DOHH2 (cell line): Measurements from ENCODE around the gene CENPP.

Experiments
- H3F3A ChIP-seq: fragments of 200-600 bp; sonication (generic), shearing (Covaris generic); 2 replicates; pipeline ENCODE4 v1.6.0; 2016; ENCODE audit warnings: antibody characterized with exemption, mild to moderate bottlenecking; ENCODE audit not compliant: control insufficient read depth, insufficient read depth
- H3K27ac ChIP-seq: fragments of 200-600 bp; sonication (generic); 2 replicates; pipeline ENCODE4 v1.5.1; 2014; ENCODE audit warnings: low read depth, mild to moderate bottlenecking, low read length, moderate library complexity
- H3K27me3 ChIP-seq: fragments of 200-600 bp; sonication (generic); 2 replicates; pipeline ENCODE4 v1.6.1; 2014; ENCODE audit warnings: mild to moderate bottlenecking, low read length, mixed read lengths; ENCODE audit not compliant: control insufficient read depth
- H3K36me3 ChIP-seq: fragments of 200-600 bp; sonication (generic); 2 replicates; pipeline ENCODE4 v1.6.1; 2014; ENCODE audit warnings: mild to moderate bottlenecking, low read length, moderate library complexity, mixed read lengths; ENCODE audit not compliant: control insufficient read depth
- H3K4me1 ChIP-seq: fragments of 200-600 bp; sonication (generic); 2 replicates; pipeline ENCODE4 v1.6.1; 2014; ENCODE audit warnings: mild to moderate bottlenecking, low read length, mixed read lengths; ENCODE audit not compliant: control insufficient read depth
- H3K4me2 ChIP-seq: fragments of 200-600 bp; sonication (generic); 2 replicates; pipeline ENCODE4 v1.6.0; 2014; ENCODE audit warnings: mild to moderate bottlenecking, low read length, moderate library complexity
- H3K4me3 ChIP-seq: fragments of 200-600 bp; sonication (generic); 2 replicates; pipeline ENCODE4 v1.5.1; 2014; ENCODE audit warnings: mild to moderate bottlenecking, low read length, mixed read lengths
- H3K79me2 ChIP-seq: fragments of 200-600 bp; sonication (generic); 2 replicates; pipeline ENCODE4 v1.6.1; 2014; ENCODE audit warnings: mild to moderate bottlenecking, low read length, mixed read lengths; ENCODE audit not compliant: control insufficient read depth
- H3K9me2 ChIP-seq: fragments of 200-600 bp; sonication (generic); replicated peaks from 2 replicates; pipeline ENCODE4 v1.6.1; 2014; ENCODE audit warnings: mild to moderate bottlenecking, low read length, mixed read lengths; ENCODE audit not compliant: control insufficient read depth
- H3K9me3 ChIP-seq: fragments of 200-600 bp; sonication (generic); 2 replicates; pipeline ENCODE4 v1.6.1; 2014; ENCODE audit warnings: antibody characterized with exemption, low read length, mixed read lengths; ENCODE audit not compliant: control insufficient read depth, insufficient read depth
- H4K20me1 ChIP-seq: fragments of 200-600 bp; sonication (generic); 2 replicates; pipeline ENCODE4 v1.6.0; 2014; ENCODE audit warnings: low read depth, mild to moderate bottlenecking, antibody characterized with exemption, low read length, moderate library complexity; ENCODE audit not compliant: control insufficient read depth, insufficient read depth
- EZH2phosphoT487 ChIP-seq: fragments of 200-600 bp; sonication (generic); IDR thresholded peaks from 2 replicates; pipeline ENCODE4 v1.6.1; 2017; ENCODE audit warnings: borderline replicate concordance, mild to moderate bottlenecking, antibody characterized with exemption, low read length, moderate library complexity, mixed read lengths
- TF ChIP-seq, protein P1 (sequence below): fragments of 200-600 bp; sonication (generic); IDR thresholded peaks from one replicate; pipeline ENCODE4 v1.5.1; 2014; ENCODE audit warnings: antibody characterized with exemption, mild to moderate bottlenecking, low read depth, low read length; ENCODE audit not compliant: poor library complexity, severe bottlenecking

The CENPP gene

DNA sequence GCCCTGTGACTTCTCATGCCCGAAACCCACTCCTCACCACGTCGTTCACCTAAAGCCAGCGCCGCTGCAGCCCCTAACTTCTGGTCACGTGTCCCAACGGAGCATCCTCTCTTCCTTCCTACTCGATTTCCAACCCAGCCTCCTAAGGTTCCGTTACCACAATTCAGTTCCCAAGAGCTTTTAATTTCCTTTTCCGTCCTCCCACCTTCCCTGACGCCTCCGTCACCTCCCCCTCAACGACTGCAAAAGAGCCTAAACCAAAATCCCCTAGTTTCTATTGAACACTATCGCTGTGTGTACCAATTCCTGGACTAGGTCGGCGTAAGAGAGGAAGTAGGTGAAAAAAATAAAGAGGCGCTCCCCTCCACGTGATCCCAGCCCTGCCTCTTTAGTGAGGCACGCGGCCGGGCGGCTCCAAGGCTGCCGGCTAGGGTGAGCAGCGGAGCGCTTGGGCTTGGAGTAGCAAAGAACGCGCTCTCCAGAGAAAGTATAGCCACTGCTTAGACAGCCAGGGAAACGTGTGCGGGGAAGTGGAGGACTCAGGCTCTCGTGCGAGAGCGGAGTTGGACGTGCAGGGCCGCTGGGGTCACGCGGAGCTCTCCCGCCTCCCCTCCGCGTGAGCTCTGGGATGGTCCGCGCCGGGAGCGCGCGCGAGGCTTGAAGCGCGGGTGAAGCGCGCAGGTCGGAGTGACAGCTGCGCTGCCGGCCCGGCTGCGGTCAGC is at the start of gene CENPP, which contains the start of gene NOL8:
TSS of gene CENPP (plus strand) at position 685 of the 722 bp plus-strand sequence.
TSS of gene NOL8 (minus strand) at position 82 of the 722 bp plus-strand sequence. CDS start 1,189 bp downstream, outside the sequence.
- H3K4me1 ChIP-seq: peaks cover 27% of the 10 kb centered on the region
- peak within 1 kb of the TSS; percentile 63 for H3K4me2 ChIP-seq
- H3K79me2 ChIP-seq: peaks cover 81% of the 10 kb centered on the region
- no peaks in the 10 kb centered on the region for H3K9me2 ChIP-seq
- peak within 1 kb of the TSS; percentile 95 for H3K4me3 ChIP-seq
- no peaks in the 10 kb centered on the region for H3K27me3 ChIP-seq
- no peaks in the 10 kb centered on the region for H3F3A ChIP-seq
- no peak for TF ChIP-seq EZH2phosphoT487
- TF ChIP-seq, protein P1, sequence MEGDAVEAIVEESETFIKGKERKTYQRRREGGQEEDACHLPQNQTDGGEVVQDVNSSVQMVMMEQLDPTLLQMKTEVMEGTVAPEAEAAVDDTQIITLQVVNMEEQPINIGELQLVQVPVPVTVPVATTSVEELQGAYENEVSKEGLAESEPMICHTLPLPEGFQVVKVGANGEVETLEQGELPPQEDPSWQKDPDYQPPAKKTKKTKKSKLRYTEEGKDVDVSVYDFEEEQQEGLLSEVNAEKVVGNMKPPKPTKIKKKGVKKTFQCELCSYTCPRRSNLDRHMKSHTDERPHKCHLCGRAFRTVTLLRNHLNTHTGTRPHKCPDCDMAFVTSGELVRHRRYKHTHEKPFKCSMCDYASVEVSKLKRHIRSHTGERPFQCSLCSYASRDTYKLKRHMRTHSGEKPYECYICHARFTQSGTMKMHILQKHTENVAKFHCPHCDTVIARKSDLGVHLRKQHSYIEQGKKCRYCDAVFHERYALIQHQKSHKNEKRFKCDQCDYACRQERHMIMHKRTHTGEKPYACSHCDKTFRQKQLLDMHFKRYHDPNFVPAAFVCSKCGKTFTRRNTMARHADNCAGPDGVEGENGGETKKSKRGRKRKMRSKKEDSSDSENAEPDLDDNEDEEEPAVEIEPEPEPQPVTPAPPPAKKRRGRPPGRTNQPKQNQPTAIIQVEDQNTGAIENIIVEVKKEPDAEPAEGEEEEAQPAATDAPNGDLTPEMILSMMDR: no peak
- H3K36me3 ChIP-seq: peaks cover 39% of the 10 kb centered on the region
- no peaks in the 10 kb centered on the region for H4K20me1 ChIP-seq
- peak within 1 kb of the TSS; percentile 77 for H3K27ac ChIP-seq
- H3K9me3 ChIP-seq: no peaks in the 10 kb centered on the region

DNA sequence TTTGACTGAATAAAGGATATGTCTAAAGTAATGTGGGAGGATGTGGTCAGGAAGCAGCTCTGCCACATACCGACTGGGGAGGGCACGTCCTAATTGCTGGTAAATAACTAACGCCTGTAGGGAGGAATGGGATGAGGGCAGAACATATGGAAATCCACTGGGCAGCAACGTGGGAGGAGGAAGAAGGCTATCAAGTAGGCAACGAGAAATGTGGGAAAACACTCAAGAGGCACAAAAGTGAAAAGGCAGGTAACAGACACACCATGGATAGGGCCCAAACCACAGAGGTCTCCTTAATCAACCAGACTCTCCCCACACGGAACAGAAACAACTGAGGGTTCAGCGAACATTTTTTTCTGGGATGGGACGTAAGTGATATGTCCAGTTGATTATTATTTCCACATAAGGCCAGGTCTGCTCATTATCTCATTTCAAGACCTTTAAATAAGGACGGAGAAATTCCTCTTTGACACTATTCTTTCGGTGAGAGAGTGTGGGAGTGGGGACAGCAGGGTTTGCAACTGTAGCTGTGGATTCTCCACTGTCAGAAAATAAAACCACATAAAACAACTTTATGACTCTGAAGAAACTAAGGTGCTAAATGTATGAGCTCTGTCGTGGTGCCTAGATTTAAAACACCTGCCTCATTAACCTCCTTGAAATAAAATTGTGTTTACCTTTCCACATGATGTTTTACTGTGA is 49.3 kb upstream of the CENPP start:
- Histone ChIP-seq H3K9me3 (no peaks in the 10 kb centered on the region), H4K20me1 (no peaks in the 10 kb centered on the region), H3K4me1 (peaks cover 42% of the 10 kb centered on the region), H3K36me3 (peaks cover 97% of the 10 kb centered on the region), H3K4me3 (no peak overlapping the region), H3F3A (peaks cover 5% of the 10 kb centered on the region; the same call in 1 of the 2 replicates), H3K27me3 (no peaks in the 10 kb centered on the region), H3K79me2 (peaks cover 49% of the 10 kb centered on the region), H3K9me2 (no peaks in the 10 kb centered on the region), H3K4me2 (peak overlapping the region; percentile 37), H3K27ac (peak overlapping the region; percentile 48)
- TF ChIP-seq, protein P1: no peak
- no peak for TF ChIP-seq EZH2phosphoT487

DNA sequence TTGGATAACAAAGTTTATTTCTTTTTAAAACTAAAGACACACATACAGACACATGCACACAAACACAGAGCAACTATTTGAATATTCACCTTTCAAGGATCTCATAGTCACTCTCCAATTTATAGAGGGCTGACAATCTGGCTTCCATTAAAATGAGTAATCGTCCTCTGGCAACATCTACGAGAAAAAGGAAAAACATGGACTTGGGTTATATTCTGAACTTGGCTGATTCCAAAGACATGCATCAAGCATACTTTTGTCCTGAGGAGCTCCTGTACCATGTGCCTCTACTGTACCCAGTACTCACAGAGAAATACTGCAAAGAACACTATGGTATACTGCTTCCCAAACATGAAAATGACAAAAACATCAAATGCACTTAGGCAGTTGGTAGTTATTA is 47.6 kb upstream of the CENPP start:
- H4K20me1 ChIP-seq: no peaks in the 10 kb centered on the region
- peaks cover 5% of the 10 kb centered on the region; the same call in 1 of the 2 replicates for H3F3A ChIP-seq
- H3K9me2 ChIP-seq: no peaks in the 10 kb centered on the region
- H3K9me3 ChIP-seq: no peaks in the 10 kb centered on the region
- H3K4me3 ChIP-seq: no peak overlapping the region
- H3K79me2 ChIP-seq: peaks cover 63% of the 10 kb centered on the region
- TF ChIP-seq, protein P1: no peak
- no peak for TF ChIP-seq EZH2phosphoT487
- no peak overlapping the region for H3K4me2 ChIP-seq
- H3K4me1 ChIP-seq: peaks cover 42% of the 10 kb centered on the region
- H3K36me3 ChIP-seq: peaks cover 98% of the 10 kb centered on the region
- H3K27me3 ChIP-seq: no peaks in the 10 kb centered on the region
- H3K27ac ChIP-seq: no peak overlapping the region
